T-cell (primary cell): ENCODE data around the gene ITLN1. TPM values are rescaled to one million over a fixed set of nuclear protein-coding genes. Genes with fewer than 3 reads are reported as not detected.
"Not testable (repeated sequence)": the region's sequence is repeated elsewhere in the genome, so short reads cannot be mapped to it uniquely, and the experiment has no call there.

Experiments
- ATAC-seq, 4 experiments: fragments of 200-7000 bp in 3 of 4; fragments of 150-1000 bp in 1 of 4; cut with Tn5 transposase; replicated peaks in 1 of 4; 1 replicate in 3 of 4; 2 replicates in 1 of 4; pipeline ENCODE4 v1.10.0; 2021; ENCODE audit warnings: moderate library complexity in 3 of 4, mild to moderate bottlenecking in 2 of 4, moderate number of reproducible peaks in 1 of 4
- CTCF ChIA-PET, 2 donors: fragments of 300-600 bp; sonication (Branson Sonifier 250); formaldehyde crosslinking; loops; one replicate each; lab custom pipeline; 2022; ENCODE audit warnings: antibody characterized with exemption in 2 of 2; lab: Charles Lee
- POLR2A ChIA-PET, 2 donors: fragments of 300-600 bp; sonication (Branson Sonifier 250); formaldehyde crosslinking; loops; one replicate each; lab custom pipeline; 2022; ENCODE audit warnings: antibody characterized with exemption in 2 of 2; lab: Charles Lee
- DNase-seq, 35 experiments: peaks; one replicate each; pipeline versions ENCODE4 v3.0.0 to v3.0.0-alpha.2; 2013 to 2023
- H3K27ac ChIP-seq: one replicate; pipeline ENCODE4 v1.5.1; 2013; ENCODE audit warnings: low read length
- H3K27me3 ChIP-seq, 2 experiments: replicated peaks in 1 of 2; 1 replicate in 1 of 2; 2 replicates in 1 of 2; pipeline versions ENCODE4 v1.6.1 to v1.7.0; 2013; ENCODE audit warnings: low read length in 1 of 2, mixed read lengths in 1 of 2; ENCODE audit not compliant: control insufficient read depth in 2 of 2, insufficient read depth in 2 of 2; ENCODE audit errors: extremely low read depth in 1 of 2
- H3K36me3 ChIP-seq, 2 donors: 1 replicate in 1 of 2; 2 replicates in 1 of 2; pipeline versions ENCODE4 v1.6.1 to v1.7.0; 2013; ENCODE audit warnings: low read length in 1 of 2; ENCODE audit not compliant: control insufficient read depth in 2 of 2, insufficient read depth in 1 of 2; ENCODE audit errors: extremely low read depth in 1 of 2
- H3K4me1 ChIP-seq, 2 experiments: 1 replicate in 1 of 2; 2 replicates in 1 of 2; pipeline versions ENCODE4 v1.6.1 to v1.7.0; 2013; ENCODE audit warnings: low read length in 2 of 2, mixed read lengths in 1 of 2; ENCODE audit not compliant: insufficient read depth in 2 of 2, control insufficient read depth in 1 of 2; ENCODE audit errors: extremely low read depth in 1 of 2
- H3K4me3 ChIP-seq, 2 donors: 1 replicate in 1 of 2; 2 replicates in 1 of 2; pipeline versions ENCODE4 v1.5.1 to v1.7.0; 2013; ENCODE audit warnings: mild to moderate bottlenecking in 2 of 2, low read length in 1 of 2, moderate library complexity in 1 of 2; ENCODE audit not compliant: control insufficient read depth in 1 of 2; ENCODE audit errors: extremely low read depth in 1 of 2
- H3K9me3 ChIP-seq: 2 replicates; pipeline ENCODE4 v1.7.0; 2013
- H3K27ac Mint-ChIP-seq, 2 donors: one replicate each; pipeline ENCODE4 v1.8.0; 2020 to 2021; ENCODE audit warnings: mild to moderate bottlenecking in 2 of 2, mixed read lengths in 2 of 2
- H3K27me3 Mint-ChIP-seq, 2 donors: one replicate each; pipeline ENCODE4 v1.8.0; 2021 to 2022; ENCODE audit warnings: mixed read lengths in 2 of 2
- H3K36me3 Mint-ChIP-seq: one replicate; pipeline ENCODE4 v1.8.0; 2021; ENCODE audit warnings: mixed read lengths
- H3K4me1 Mint-ChIP-seq, 3 donors: one replicate each; pipeline ENCODE4 v1.8.0; 2020 to 2022; ENCODE audit warnings: mixed read lengths in 3 of 3, mild to moderate bottlenecking in 1 of 3
- H3K4me3 Mint-ChIP-seq, 3 donors: one replicate each; pipeline ENCODE4 v1.8.0; 2020 to 2022; ENCODE audit warnings: mild to moderate bottlenecking in 3 of 3, mixed read lengths in 3 of 3, moderate library complexity in 3 of 3
- H3K9me3 Mint-ChIP-seq, 3 donors: one replicate each; pipeline ENCODE4 v1.8.0; 2020 to 2022; ENCODE audit warnings: mixed read lengths in 3 of 3
- WGBS: methylation state at CpG from one replicate; pipeline ENCODE4 v1.1.5; 2013; ENCODE audit warnings: missing lambda C conversion rate; ENCODE audit not compliant: insufficient coverage; 5-methylcytosine and 5-hydroxymethylcytosine counted together
- total RNA-seq, 35 experiments: library from RNA in 6 of 35; stranded (reverse) in 6 of 35; fragments of 120-200 nt in 1 of 35; gene quantifications; one replicate each; pipeline versions ENCODE4 v1.2.1 to v1.2.4 and lab custom pipeline; 2013 to 2026

ITLN1 gene
- total RNA-seq (not detected), total RNA-seq (lab: John Stamatoyannopoulos, UW) (0 reads per million in 29 experiments)
- total RNA-seq (2013) = not detected

GRCh38 chr1:160885042-160885441 is at the start of gene ITLN1:
Gene ITLN1, minus strand, starts transcription at chr1:160885180. Its CDS starts 303 bp downstream, at chr1:160884877.
- Histone ChIP-seq H3K27me3 (peaks cover 0 to 3% of the 10 kb centered on the region in 2 experiments), H3K9me3 (no peaks in the 10 kb centered on the region), H3K36me3 (no peaks in the 10 kb centered on the region), H3K27ac (no peak within 1 kb of the TSS), H3K4me1 (no peaks in the 10 kb centered on the region), H3K4me3 (no peak within 1 kb of the TSS)
- no peak within 1 kb of the TSS for H3K27ac Mint-ChIP-seq
- ChIA-PET POLR2A (no interaction called here), CTCF (interaction anchor here in 1 of 2 donors (0.9 kb wide), 1 partner anchor 48 kb away, joined by 3 read pairs; no protein-coding TSS in a partner anchor)
- no peaks in the 10 kb centered on the region for H3K36me3 Mint-ChIP-seq
- ATAC-seq = no peak
- no peak within 1 kb of the TSS for H3K4me3 Mint-ChIP-seq
- DNase-seq = no peak
- H3K27me3 Mint-ChIP-seq = peaks cover 1 to 3% of the 10 kb centered on the region in 2 donors
- H3K9me3 Mint-ChIP-seq = no peaks in the 10 kb centered on the region
- WGBS = no CpG with 5 or more reads among the region's 5 CpGs
- H3K4me1 Mint-ChIP-seq = no peaks in the 10 kb centered on the region

GRCh38 chr1:160933305-160933704 is 48.3 kb upstream of the ITLN1 start:
- ATAC-seq, DNase-seq, H3K27me3 ChIP-seq, H3K36me3 Mint-ChIP-seq, H3K9me3 ChIP-seq, H3K4me3 Mint-ChIP-seq, H3K4me3 ChIP-seq, H3K4me1 Mint-ChIP-seq, H3K27ac ChIP-seq, H3K27ac Mint-ChIP-seq, CTCF ChIA-PET, H3K9me3 Mint-ChIP-seq, H3K36me3 ChIP-seq, H3K27me3 Mint-ChIP-seq, H3K4me1 ChIP-seq: not testable (repeated sequence)
- 90% methylated on average over 8 of the region's 31 CpGs for WGBS
- POLR2A ChIA-PET = interaction anchor here in 1 of 2 donors (0.6 kb wide), 1 partner anchor 15 kb away, joined by 3 read pairs; no protein-coding TSS in a partner anchor

- CTCF ChIA-PET = interaction anchor here (0.5 to 0.6 kb wide), 3 partner anchors 43 to 67 kb away, joined by 4 read pairs; no protein-coding TSS in a partner anchor
- POLR2A ChIA-PET = interaction anchor here (0.6 kb wide), 4 partner anchors 23 to 1974 kb away, joined by 3 to 8 read pairs (median 6); no protein-coding TSS in a partner anchor
Observed at GRCh38 chr1:160925652-160926244, 40.8 kb upstream of the ITLN1 start.

GRCh38 chr1:160924791-160925651 is 40.0 kb upstream of the ITLN1 start:
- 80% methylated on average over 1 of the region's 7 CpGs for WGBS
- Histone ChIP-seq H3K36me3 (no peaks in the 10 kb centered on the region), H3K27ac (no peak overlapping the region), H3K9me3 (no peaks in the 10 kb centered on the region), H3K4me3 (no peak overlapping the region), H3K4me1 (no peaks in the 10 kb centered on the region), H3K27me3 (peaks cover 0 to 9% of the 10 kb centered on the region in 2 experiments)
- H3K9me3 Mint-ChIP-seq = peaks cover 6 to 9% (median 9%) of the 10 kb centered on the region in 3 donors
- peaks cover 3 to 5% of the 10 kb centered on the region in 2 donors for H3K27me3 Mint-ChIP-seq
- POLR2A ChIA-PET = interaction anchor here in 1 of 2 donors (0.6 kb wide), 2 partner anchors 768 to 1973 kb away, joined by 7 to 8 read pairs; no protein-coding TSS in a partner anchor
- no peak for ATAC-seq
- H3K36me3 Mint-ChIP-seq = no peaks in the 10 kb centered on the region
- CTCF ChIA-PET = interaction anchor here in 1 of 2 donors (0.6 kb wide), 2 partner anchors 66 to 1795 kb away, joined by 4 to 11 read pairs; no protein-coding TSS in a partner anchor
- peaks cover 0 to 4% (median 0%) of the 10 kb centered on the region in 3 donors for H3K4me1 Mint-ChIP-seq
- H3K27ac Mint-ChIP-seq = no peak overlapping the region
- no peak for DNase-seq
- no peak overlapping the region for H3K4me3 Mint-ChIP-seq

More at GRCh38 chr1:160925652-160926244, 40.8 kb upstream of the ITLN1 start:
- peaks cover 0 to 9% of the 10 kb centered on the region in 2 experiments for H3K27me3 ChIP-seq
- no peaks in the 10 kb centered on the region for H3K9me3 ChIP-seq
- Mint-ChIP-seq H3K4me1 (peaks cover 0 to 4% (median 0%) of the 10 kb centered on the region in 3 donors), H3K27ac (no peak overlapping the region), H3K27me3 (peaks cover 3 to 4% of the 10 kb centered on the region in 2 donors), H3K4me3 (no peak overlapping the region), H3K9me3 (peaks cover 6 to 9% (median 9%) of the 10 kb centered on the region in 3 donors), H3K36me3 (no peaks in the 10 kb centered on the region)
- ATAC-seq = no peak
- no peak overlapping the region for H3K4me3 ChIP-seq
- no peak for DNase-seq
- H3K4me1 ChIP-seq = no peaks in the 10 kb centered on the region
- H3K27ac ChIP-seq = no peak overlapping the region
- WGBS = 83% methylated on average over 4 of the region's 5 CpGs
- no peaks in the 10 kb centered on the region for H3K36me3 ChIP-seq

- H3K36me3 ChIP-seq = no peaks in the 10 kb centered on the region
- no peak overlapping the region for H3K4me3 ChIP-seq
- H3K27me3 ChIP-seq = no peaks in the 10 kb centered on the region
- Mint-ChIP-seq H3K27me3 (peaks cover 9% of the 10 kb centered on the region in 2 donors), H3K36me3 (peaks cover 3% of the 10 kb centered on the region), H3K4me1 (no peaks in the 10 kb centered on the region), H3K27ac (no peak overlapping the region), H3K9me3 (no peaks in the 10 kb centered on the region), H3K4me3 (no peak overlapping the region)
- WGBS = no CpG with 5 or more reads among the region's 2 CpGs
- CTCF ChIA-PET = interaction anchor here in 1 of 2 donors (0.6 to 1.0 kb wide), 3 partner anchors 80 to 154 kb away, joined by 3 read pairs; no protein-coding TSS in a partner anchor
- POLR2A ChIA-PET = no interaction called here
- DNase-seq = no peak
- H3K27ac ChIP-seq = no peak overlapping the region
- ATAC-seq = no peak
- no peaks in the 10 kb centered on the region for H3K4me1 ChIP-seq
- no peaks in the 10 kb centered on the region for H3K9me3 ChIP-seq
Observed at GRCh38 chr1:160916666-160917065, 31.7 kb upstream of the ITLN1 start.

- ATAC-seq, H3K27me3 ChIP-seq, H3K27me3 Mint-ChIP-seq, H3K27ac ChIP-seq, POLR2A ChIA-PET, DNase-seq, CTCF ChIA-PET, H3K36me3 Mint-ChIP-seq, H3K9me3 Mint-ChIP-seq, H3K4me1 ChIP-seq, H3K9me3 ChIP-seq, H3K4me1 Mint-ChIP-seq, H3K4me3 ChIP-seq, H3K36me3 ChIP-seq, H3K4me3 Mint-ChIP-seq, H3K27ac Mint-ChIP-seq: not testable (repeated sequence)
- WGBS = 100% methylated on average over 4 of the region's 6 CpGs
Observed at GRCh38 chr1:160913229-160913628, 28.2 kb upstream of the ITLN1 start.
